Neural progenitor cell (in vitro differentiated cells): ENCODE measurements around the gene CCSER1. TPM values are rescaled to one million over a fixed set of nuclear protein-coding genes. Genes with fewer than 3 reads are reported as not detected.
A peak's percentile ranks its signal among the peaks of the same experiment; 100 is the strongest.

ENCODE experiments used
- DNase-seq: peaks from one replicate; pipeline ENCODE4 v3.0.0-alpha.2; 2016; ENCODE audit warnings: low spot score
- H2AFZ ChIP-seq: fragments of 200-600 bp; sonication (generic); replicated peaks from 2 replicates; pipeline ENCODE4 v1.6.1; 2016; ENCODE audit warnings: antibody characterized with exemption
- H3F3A ChIP-seq: fragments of 200-600 bp; sonication (generic); 2 replicates; pipeline ENCODE4 v1.6.1; 2016; ENCODE audit warnings: antibody characterized with exemption, low read depth
- H3K27ac ChIP-seq: fragments of 200-600 bp; sonication (generic); 2 replicates; pipeline ENCODE4 v1.5.1; 2016; ENCODE audit warnings: mild to moderate bottlenecking
- H3K27me3 ChIP-seq: fragments of 200-600 bp; sonication (generic); 2 replicates; pipeline ENCODE4 v1.6.1; 2016; ENCODE audit warnings: mild to moderate bottlenecking, moderate library complexity
- H3K36me3 ChIP-seq: fragments of 200-600 bp; sonication (generic); 2 replicates; pipeline ENCODE4 v1.5.1; 2016
- H3K4me1 ChIP-seq: fragments of 200-600 bp; sonication (generic); 2 replicates; pipeline ENCODE4 v1.6.1; 2016; ENCODE audit warnings: mixed run types
- H3K4me2 ChIP-seq: fragments of 200-600 bp; sonication (generic); 2 replicates; pipeline ENCODE4 v1.6.1; 2016
- H3K4me3 ChIP-seq: fragments of 200-600 bp; sonication (generic); 2 replicates; pipeline ENCODE4 v1.5.1; 2016
- H3K79me2 ChIP-seq: fragments of 200-600 bp; sonication (generic); 2 replicates; pipeline ENCODE4 v1.6.1; 2016; ENCODE audit warnings: low read depth
- H3K9ac ChIP-seq: fragments of 200-600 bp; sonication (generic); 2 replicates; pipeline ENCODE4 v1.6.1; 2016
- H3K9me3 ChIP-seq: fragments of 200-600 bp; sonication (generic); 2 replicates; pipeline ENCODE4 v1.5.1; 2016; ENCODE audit warnings: low read depth
- H4K20me1 ChIP-seq: fragments of 200-600 bp; sonication (generic); 2 replicates; pipeline ENCODE4 v1.6.1; 2016; ENCODE audit warnings: low read depth
- H3K27ac Mint-ChIP-seq: 3 replicates; pipeline ENCODE4 v1.8.0; 2021; ENCODE audit warnings: mixed read lengths
- H3K27me3 Mint-ChIP-seq: 2 replicates; pipeline ENCODE4 v1.8.0; 2022; ENCODE audit warnings: low read depth, mild to moderate bottlenecking, inconsistent platforms, moderate library complexity, mixed read lengths; ENCODE audit not compliant: insufficient read depth
- H3K36me3 Mint-ChIP-seq: 3 replicates; pipeline ENCODE4 v1.8.0; 2021; ENCODE audit warnings: mixed read lengths
- H3K4me1 Mint-ChIP-seq: 3 replicates; pipeline ENCODE4 v1.8.0; 2021; ENCODE audit warnings: mixed read lengths
- H3K4me3 Mint-ChIP-seq: 3 replicates; pipeline ENCODE4 v1.8.0; 2021; ENCODE audit warnings: mild to moderate bottlenecking, moderate library complexity, mixed read lengths
- H3K9me3 Mint-ChIP-seq: 3 replicates; pipeline ENCODE4 v1.8.0; 2020; ENCODE audit warnings: mixed read lengths
- CTCF ChIP-seq: fragments of 200-600 bp; sonication (generic); IDR thresholded peaks from 2 replicates; pipeline ENCODE4 v1.5.1; 2017; ENCODE audit warnings: antibody characterized with exemption, mild to moderate bottlenecking
- EZH2 ChIP-seq: fragments of 200-600 bp; sonication (generic); IDR thresholded peaks from 2 replicates; pipeline ENCODE4 v1.6.1; 2017; ENCODE audit warnings: antibody characterized with exemption, mild to moderate bottlenecking, moderate library complexity
- EZH2phosphoT487 ChIP-seq: fragments of 200-600 bp; sonication (generic); IDR thresholded peaks from 2 replicates; pipeline ENCODE4 v1.6.1; 2017; ENCODE audit warnings: antibody characterized with exemption
- total RNA-seq: library from RNA; depleted of rRNA; stranded (reverse); fragments of >200 nt; gene quantifications from 2 replicates; pipeline ENCODE4 v1.2.3, GENCODE V29; 2015; ENCODE audit warnings: low replicate concordance

The CCSER1 gene
- total RNA-seq, 1 donor from 2014 or later = 0.77 TPM

- H2AFZ ChIP-seq = no peak overlapping the region
- no peaks in the 10 kb centered on the region for H3K9me3 ChIP-seq
- Mint-ChIP-seq H3K27ac (no peak overlapping the region), H3K27me3 (no peaks in the 10 kb centered on the region), H3K4me1 (no peaks in the 10 kb centered on the region), H3K9me3 (no peaks in the 10 kb centered on the region), H3K36me3 (no peaks in the 10 kb centered on the region), H3K4me3 (no peak overlapping the region)
- no peak overlapping the region for H3K4me2 ChIP-seq
- no peak overlapping the region for H3K27ac ChIP-seq
- H4K20me1 ChIP-seq = no peaks in the 10 kb centered on the region
- no peaks in the 10 kb centered on the region for H3K79me2 ChIP-seq
- no peak for DNase-seq
- no peaks in the 10 kb centered on the region for H3K4me1 ChIP-seq
- H3K4me3 ChIP-seq = no peak overlapping the region
- no peaks in the 10 kb centered on the region for H3K36me3 ChIP-seq
- H3K27me3 ChIP-seq = no peaks in the 10 kb centered on the region
- H3F3A ChIP-seq = no peaks in the 10 kb centered on the region
- TF ChIP-seq EZH2 (no peak), CTCF (no peak)
- H3K9ac ChIP-seq = no peak overlapping the region
These were observed 618.0 kb downstream of the CCSER1 start for GRCh38 chr4:90745176-90745575.

DNA sequence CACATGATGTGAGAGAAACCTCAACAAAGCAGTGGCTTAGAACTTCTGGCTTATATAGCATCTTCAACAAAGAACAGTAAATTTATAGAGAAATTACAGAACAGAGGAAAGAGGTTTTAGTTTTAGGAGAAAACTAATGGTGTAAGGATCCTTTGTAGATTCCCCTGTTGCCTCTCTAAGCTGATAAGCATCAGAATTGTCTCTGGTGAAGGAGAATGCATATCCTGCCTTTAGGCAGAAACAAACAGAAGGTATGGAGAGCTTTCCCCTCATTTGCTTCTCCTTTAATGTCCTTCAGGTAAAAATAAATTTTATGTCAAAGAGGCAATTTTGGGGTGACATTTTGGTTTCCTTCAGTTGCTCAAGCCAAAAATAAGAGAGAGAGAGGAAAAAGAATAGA lies 625.9 kb downstream of the CCSER1 start:
- no peaks in the 10 kb centered on the region for H3K27me3 Mint-ChIP-seq

DNA sequence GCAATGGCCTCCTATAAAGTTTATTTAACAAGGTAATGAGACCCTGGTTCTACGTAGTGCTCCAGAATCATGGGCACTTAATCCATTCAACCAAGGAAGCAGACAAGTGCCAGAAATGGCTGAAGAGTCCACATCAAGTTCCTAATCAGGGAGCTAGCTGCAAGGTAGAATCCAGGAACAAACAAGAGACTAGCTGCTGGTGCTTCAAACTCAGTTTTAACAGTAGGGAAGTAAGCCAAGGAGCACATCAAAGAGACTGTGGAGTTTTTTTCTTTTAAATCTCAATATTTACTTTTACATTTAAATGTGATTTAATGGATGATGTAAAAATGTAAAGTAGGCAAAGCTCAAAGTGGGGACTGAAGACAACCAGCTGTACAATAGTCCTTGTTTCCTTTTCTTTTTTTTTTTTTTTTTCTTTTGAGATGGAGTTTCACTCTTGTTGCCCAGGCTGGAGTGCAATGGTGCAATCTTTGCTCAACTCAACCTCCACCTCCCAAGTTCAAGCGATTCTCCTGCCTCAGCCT lies 630.4 kb downstream of the CCSER1 start:
- no peaks in the 10 kb centered on the region for H3K36me3 Mint-ChIP-seq
- no peaks in the 10 kb centered on the region for H3K9me3 Mint-ChIP-seq
- no peak for DNase-seq
- H3K4me1 Mint-ChIP-seq = no peaks in the 10 kb centered on the region
- H3K9me3 ChIP-seq = no peaks in the 10 kb centered on the region
- H3K79me2 ChIP-seq = no peaks in the 10 kb centered on the region
- H3K4me3 ChIP-seq = no peak overlapping the region
- no peak overlapping the region for H3K27ac ChIP-seq
- H3K4me2 ChIP-seq = no peak overlapping the region
- H3F3A ChIP-seq = no peaks in the 10 kb centered on the region
- H3K27me3 ChIP-seq = no peaks in the 10 kb centered on the region
- H3K36me3 ChIP-seq = no peaks in the 10 kb centered on the region
- H2AFZ ChIP-seq = peak overlapping the region; percentile 12
- no peak overlapping the region for H3K27ac Mint-ChIP-seq
- H3K4me3 Mint-ChIP-seq = no peak overlapping the region
- H3K4me1 ChIP-seq = no peaks in the 10 kb centered on the region
- no peaks in the 10 kb centered on the region for H3K27me3 Mint-ChIP-seq
- no peaks in the 10 kb centered on the region for H4K20me1 ChIP-seq
- TF ChIP-seq EZH2phosphoT487 (no peak), EZH2 (no peak)
- no peak overlapping the region for H3K9ac ChIP-seq

More for the DNA sequence above, 625.9 kb downstream of the CCSER1 start:
- Mint-ChIP-seq H3K4me3 (no peak overlapping the region), H3K9me3 (no peaks in the 10 kb centered on the region), H3K27ac (no peak overlapping the region), H3K4me1 (no peaks in the 10 kb centered on the region), H3K36me3 (no peaks in the 10 kb centered on the region)
- TF ChIP-seq EZH2phosphoT487 (no peak), EZH2 (no peak), CTCF (no peak)
- Histone ChIP-seq H3K27me3 (no peaks in the 10 kb centered on the region), H2AFZ (no peak overlapping the region), H4K20me1 (no peaks in the 10 kb centered on the region), H3K27ac (no peak overlapping the region), H3K4me1 (no peaks in the 10 kb centered on the region), H3K4me3 (no peak overlapping the region), H3K4me2 (no peak overlapping the region), H3K9ac (no peak overlapping the region), H3K79me2 (no peaks in the 10 kb centered on the region), H3F3A (no peaks in the 10 kb centered on the region), H3K9me3 (no peaks in the 10 kb centered on the region), H3K36me3 (no peaks in the 10 kb centered on the region)
- no peak for DNase-seq

DNA sequence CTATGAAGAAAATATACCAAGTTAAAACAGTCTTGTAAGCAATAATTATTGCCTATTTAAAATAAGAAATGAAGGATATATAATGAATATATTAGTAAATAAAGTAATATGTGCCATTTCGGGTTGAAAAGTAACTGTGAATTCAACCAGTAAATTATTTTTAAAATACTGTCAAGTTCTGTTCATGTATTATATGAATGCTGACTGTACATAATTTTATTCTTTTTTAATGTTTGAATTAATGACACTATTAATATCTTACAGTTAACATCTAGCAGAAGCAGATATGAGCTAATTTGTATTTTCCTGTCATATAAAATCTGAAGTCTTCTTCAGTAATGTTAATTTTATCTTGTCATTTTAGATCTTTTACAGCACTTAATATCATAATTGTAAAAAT lies 632.9 kb downstream of the CCSER1 start:
- H3K4me3 Mint-ChIP-seq = no peak overlapping the region
- no peaks in the 10 kb centered on the region for H3K4me1 Mint-ChIP-seq
- H3K36me3 Mint-ChIP-seq = no peaks in the 10 kb centered on the region

More for the DNA sequence above, 632.9 kb downstream of the CCSER1 start:
- no peaks in the 10 kb centered on the region for H3K4me1 ChIP-seq
- H3F3A ChIP-seq = no peaks in the 10 kb centered on the region
- Mint-ChIP-seq H3K9me3 (no peaks in the 10 kb centered on the region), H3K27ac (no peak overlapping the region), H3K27me3 (no peaks in the 10 kb centered on the region)
- H3K4me3 ChIP-seq = no peak overlapping the region
- no peak overlapping the region for H2AFZ ChIP-seq
- H4K20me1 ChIP-seq = no peaks in the 10 kb centered on the region
- no peaks in the 10 kb centered on the region for H3K36me3 ChIP-seq
- H3K79me2 ChIP-seq = no peaks in the 10 kb centered on the region
- no peak overlapping the region for H3K27ac ChIP-seq
- no peak overlapping the region for H3K9ac ChIP-seq
- no peak overlapping the region for H3K4me2 ChIP-seq
- TF ChIP-seq CTCF (no peak), EZH2 (no peak), EZH2phosphoT487 (no peak)
- no peaks in the 10 kb centered on the region for H3K9me3 ChIP-seq
- H3K27me3 ChIP-seq = no peaks in the 10 kb centered on the region
- no peak for DNase-seq
